GM18867 (cell line): ENCODE measurements around the gene TSR3.
"Not testable (repeated sequence)": the region's sequence is repeated elsewhere in the genome, so short reads cannot be mapped to it uniquely, and the experiment has no call there.

Source experiments
- ATAC-seq: cut with Tn5 transposase; IDR thresholded peaks from one replicate; pipeline ENCODE4 v1.9.1; 2021; ENCODE audit warnings: mild to moderate bottlenecking, moderate library complexity; ENCODE audit not compliant: unreplicated experiment

TSR3 gene

GRCh38 chr16:1340730-1341494, 10.8 kb downstream of the TSR3 start:
- ATAC-seq = no peak

GRCh38 chr16:1338855-1339675, 12.6 kb downstream of the TSR3 start:
- ATAC-seq = no peak

DNA sequence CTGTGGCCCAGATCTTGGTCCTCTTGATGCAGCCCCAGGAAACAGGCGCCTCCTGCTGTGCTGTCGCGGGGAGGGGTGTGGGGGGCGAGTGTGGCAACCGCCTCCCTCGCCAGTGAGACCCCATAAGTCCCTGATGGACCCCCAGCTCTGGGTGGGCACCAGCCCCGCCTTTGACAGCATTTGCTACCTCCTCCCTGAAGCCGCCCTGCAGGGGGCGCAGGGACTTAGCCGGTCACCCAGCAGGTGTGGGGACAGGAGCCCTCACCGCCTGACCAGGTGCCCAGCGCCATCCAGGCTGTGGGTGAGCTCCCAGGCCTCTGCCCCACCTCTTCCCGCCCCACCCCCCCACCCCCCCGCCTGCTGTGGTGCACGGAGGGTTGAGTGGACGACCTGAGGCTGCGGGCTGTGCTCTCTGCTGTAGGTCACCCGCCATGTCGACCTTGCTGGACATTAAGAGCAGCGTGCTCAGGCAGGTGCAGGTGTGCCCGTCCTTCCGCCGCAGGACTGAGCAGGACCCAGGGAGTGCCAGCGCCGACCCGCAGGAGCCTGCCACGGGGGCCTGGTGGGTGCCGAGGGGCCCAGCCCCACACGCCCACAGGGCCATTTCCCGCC, 13.5 kb downstream of the TSR3 start:
- ATAC-seq = no peak

DNA sequence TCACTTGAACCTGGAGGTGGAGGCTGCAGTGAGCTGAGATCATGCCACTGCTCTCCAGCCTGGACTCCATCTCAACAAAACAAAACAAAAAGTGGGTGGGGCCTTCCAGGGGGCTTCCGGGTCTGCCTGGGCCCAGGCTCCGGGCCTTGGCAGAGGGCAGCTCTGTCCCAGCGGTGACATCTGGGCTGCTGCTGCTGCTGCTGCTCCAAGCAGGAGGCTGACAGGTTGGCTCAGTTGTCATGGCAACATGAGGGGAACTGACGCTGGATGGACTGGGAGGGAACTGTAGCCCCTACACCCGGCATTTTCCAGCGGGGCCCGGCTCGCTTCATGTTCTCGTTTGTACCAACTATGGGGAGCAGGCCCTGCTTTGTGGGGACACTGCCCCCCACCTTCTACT, 14.2 kb downstream of the TSR3 start:
- ATAC-seq = no peak

DNA sequence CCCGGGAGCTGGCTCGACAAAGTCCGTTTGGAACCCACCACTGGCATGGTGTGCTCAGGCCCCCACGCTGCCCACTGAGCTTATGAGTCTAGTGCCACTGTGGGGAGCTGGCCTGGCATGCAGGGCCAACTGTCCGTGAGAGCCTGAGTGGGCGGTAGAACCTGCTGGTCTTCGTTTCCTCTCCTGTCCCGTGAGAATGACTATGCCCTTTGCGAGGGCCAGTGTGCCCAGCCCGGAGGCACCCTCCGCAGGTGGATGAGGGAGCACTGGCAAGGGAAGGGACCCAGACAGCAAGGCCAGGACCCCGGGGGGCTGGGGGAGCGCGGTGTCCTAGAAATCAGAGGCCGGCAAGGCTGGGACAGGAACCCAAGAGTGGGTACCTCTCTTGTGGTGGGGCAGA, 15.1 kb downstream of the TSR3 start:
- no peak for ATAC-seq

DNA sequence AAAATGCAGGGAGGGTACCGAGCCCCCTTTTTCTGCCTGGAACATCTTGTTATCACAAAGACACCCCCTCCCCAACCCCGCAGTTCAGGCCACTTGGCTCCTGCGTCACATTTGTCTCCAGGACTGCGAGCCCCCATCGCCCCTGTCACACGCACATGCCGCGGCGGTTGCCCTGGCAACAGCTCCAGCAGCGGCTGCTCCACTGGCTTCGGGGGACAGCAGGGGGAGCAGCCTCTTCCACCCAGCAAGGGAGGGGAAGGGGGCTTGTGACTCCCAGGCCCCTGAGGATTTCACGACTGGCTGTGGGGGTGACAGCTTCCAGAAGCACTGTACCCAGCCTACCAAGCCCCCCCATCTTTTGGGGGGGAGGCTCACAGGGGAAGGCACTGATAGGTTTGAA, 15.7 kb downstream of the TSR3 start:
- no peak for ATAC-seq

DNA sequence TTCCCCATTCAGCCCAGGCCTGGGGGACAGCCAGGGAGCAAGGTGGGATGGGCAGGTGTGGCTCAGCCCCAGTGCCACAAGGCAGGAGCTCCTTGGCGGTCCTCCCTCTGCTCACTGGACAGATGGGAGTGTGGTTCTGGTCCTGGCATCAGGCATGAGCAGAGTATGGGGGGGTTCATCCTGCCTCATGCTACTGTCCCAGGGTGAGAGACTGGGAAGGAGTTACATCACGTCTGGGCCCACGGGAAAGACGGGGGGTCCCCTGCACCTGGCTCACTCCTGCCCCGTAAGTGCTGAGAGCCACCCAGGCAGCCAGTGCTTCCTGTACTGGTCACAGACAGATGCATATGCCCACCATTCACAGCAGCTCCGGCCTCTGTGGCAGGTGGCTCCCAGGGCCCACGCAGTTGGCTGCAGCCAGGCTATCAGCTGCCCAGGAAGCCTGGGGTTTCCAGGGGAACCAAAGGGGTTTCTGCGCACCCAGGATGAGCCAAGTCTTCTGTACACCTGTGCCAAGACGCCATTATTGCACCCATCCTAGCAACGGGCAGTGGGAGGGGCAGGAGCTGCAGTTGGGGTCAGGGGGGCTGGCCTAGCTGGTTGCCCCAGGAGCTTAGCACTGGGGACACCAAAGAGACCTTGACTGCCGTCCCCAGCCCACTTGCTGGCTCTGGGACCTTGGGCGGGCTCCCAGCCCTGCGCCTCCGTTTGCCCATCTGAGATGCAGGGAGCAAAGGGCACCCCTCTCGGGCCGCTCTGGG, 16.3 kb downstream of the TSR3 start:
- ATAC-seq = no peak

DNA sequence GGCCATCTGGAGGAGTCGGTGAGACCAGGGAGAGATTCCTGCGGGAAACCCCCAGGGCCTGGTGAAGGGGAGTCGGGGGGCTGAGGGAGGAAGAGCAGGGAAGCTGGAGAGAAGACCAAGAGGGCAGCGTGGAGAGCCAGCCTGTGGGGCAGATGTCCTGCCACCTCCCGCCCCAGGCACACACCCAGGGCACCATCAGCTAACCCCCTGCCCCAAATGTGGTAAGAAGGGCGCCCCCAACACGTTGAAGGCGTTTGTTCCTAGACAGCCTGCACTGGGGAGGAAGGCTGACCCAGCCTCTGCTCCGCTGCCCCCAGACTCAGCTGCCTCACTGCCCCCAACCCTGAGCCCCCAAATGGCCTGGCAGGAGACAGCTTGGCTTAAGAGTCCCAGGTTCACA, 16.9 kb downstream of the TSR3 start:
- ATAC-seq = no peak

DNA sequence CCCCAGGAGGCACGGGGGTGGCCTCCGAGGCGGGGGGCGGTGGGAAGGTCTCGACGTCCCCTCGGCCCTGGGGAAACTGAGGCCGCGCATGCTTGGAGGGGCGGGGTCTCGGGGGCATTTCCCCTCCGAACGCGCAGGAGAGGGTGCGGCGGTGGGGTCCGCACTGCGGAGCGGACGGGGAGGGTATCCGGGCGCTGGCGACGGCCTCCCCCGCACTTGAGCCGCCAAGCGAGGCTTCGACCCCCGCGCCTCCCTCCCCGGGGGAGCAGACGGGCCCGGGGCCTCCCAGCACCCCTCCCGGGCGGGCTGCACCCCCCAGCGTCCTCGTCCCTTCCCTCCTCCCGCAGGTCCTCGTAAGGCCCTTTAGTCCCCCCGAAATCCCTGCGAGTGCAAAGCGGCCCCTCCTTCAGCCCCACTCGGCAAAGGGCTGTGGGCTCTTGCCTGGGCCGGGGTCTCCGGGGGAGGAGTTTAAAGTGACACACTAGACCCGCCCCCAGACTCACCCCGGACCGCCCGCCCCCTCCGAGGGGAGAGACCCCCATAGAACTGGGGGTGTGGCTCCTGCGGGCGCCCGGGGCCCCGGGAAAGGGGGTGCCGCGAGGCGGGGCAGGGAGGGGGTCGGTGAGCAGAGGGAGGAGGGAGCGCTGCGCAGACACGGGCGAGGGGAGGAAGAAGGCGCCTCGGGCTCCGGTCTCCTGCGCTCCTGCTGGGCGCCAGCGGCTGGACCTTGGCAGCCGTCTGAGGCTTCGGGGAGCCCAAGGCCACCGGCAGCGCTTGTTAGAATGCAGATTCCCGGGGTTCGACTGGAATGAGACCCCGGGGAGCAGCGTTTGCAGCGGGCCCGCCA, 17.6 kb downstream of the TSR3 start:
- ATAC-seq = no peak

DNA sequence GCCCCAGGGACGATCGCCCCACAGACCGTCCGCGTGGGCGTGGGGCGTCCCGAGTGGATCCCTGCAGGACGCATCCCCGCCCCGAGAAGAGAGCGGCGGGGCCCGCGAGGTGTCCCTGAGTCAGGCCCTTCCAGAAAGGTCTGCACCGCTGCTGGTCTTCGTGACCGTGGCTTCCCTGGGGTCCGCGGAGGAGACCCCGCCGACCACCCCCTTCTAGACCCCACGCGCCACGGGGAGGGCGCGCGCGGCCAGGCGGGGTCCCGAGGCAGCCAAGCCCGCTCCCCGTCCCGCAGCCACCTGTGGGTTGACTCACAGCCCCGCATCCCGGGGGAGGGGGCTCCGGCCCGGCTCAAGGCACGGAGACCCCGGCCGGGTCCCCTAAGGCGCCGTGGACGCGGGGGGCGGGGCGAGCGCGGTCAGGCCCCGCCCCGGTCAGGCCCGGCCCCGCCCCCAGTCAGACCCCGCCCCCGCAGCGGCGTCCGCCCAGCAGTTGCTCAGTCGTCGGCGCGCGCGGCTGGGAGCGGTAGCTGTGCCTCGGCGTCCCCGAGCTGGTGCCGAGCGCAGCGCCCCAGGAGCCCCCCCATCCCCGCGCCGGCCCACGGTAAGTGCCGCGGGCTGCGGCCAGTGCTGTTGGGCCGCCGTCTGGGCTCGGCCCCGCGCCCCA, 18.4 kb downstream of the TSR3 start, which contains the start of gene BAIAP3:
BAIAP3 (plus strand) TSS at position 497 of the 664 bp plus-strand sequence. CDS start 4,905 bp downstream, outside the sequence.
- no peak for ATAC-seq

GRCh38 chr16:1332618-1333148, 19.0 kb downstream of the TSR3 start:
- ATAC-seq = no peak

- ATAC-seq = peak; percentile 46
These were observed 19.7 kb downstream of the TSR3 start for GRCh38 chr16:1331712-1332617.

- no peak for ATAC-seq
These were observed 20.6 kb downstream of the TSR3 start for GRCh38 chr16:1330931-1331711.

DNA sequence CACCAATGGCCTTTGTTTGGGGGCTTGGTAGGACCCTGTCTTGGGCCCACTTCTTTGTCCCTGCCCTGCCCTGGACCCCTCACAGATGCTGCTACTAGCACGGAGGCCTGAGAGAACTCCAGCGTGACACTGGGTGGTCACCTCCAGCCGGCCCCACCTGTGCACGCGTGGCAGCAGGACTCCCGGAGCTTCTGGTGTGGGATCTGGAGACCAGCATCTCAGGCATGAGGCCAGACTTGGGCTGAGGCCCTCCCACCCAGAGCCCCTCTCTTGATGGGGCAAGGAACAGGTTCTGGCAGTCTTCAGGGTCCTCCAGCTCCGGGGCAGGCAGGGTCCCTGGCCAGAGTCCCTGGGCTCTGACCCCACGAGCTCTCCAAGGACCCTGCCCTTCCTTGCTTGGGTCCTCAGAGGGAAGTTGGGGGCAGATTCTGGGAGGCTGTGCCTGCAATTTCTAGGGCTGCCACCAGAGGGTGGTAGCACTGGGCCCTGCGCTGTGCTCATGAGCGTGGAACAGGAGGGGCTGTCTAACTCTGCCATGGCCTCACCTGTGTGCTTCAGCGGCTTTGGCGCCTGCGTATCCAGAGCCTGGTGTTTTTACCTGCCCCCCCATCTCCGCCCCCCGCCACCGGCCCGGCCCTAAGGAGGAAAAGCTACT, 21.3 kb downstream of the TSR3 start:
- ATAC-seq = no peak

DNA sequence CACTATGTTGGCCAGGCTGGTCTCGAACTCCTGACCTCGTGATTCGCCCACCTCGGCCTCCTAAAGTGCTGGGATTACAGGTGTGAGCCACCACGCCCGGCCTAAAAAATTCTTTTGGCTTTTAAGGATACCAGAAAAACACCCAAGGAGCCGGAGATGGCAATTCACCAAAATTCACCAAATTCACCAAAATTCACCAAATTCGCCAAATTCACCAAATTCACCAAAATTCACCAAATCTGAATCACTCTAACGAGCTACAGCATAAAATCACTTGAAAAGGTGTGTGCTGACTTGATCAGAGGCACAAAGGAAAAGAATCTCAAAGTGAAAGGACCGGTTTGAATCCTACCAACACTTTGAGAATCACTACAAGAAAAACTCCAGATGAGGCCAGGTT, 22.7 kb downstream of the TSR3 start:
- not testable (repeated sequence) for ATAC-seq

GRCh38 chr16:1328136-1328535, 23.5 kb downstream of the TSR3 start:
- not testable (repeated sequence) for ATAC-seq

DNA sequence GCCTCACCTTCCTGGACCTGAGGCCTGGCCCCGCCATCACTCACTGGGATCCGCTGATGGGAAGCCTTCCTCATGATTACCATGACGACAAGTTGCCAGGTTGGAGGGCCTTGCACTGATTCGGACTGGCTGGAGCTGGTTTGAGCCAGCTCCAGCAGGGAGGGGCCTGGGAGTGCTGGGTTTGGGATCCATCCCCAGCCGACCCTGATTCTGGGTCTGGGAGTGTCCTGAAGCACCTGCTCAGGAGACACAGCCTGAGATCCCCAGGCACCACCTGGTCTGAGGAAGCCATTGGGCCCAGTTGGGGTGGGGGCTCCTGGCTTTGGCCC, 24.1 kb downstream of the TSR3 start:
- no peak for ATAC-seq
